HepG2 (cell line): Measurements from ENCODE around the gene LRTM2.

Source experiments
- MYC ChIP-seq: sonication (generic); formaldehyde crosslinking; IDR thresholded peaks from 2 replicates; pipeline ENCODE4 v1.9.0; 2021; ENCODE audit warnings: missing genetic modification reagents, borderline replicate concordance
- NONO ChIP-seq, 2 experiments: fragments of 450-650 bp in 1 of 2; sonication (generic) in 1 of 2; formaldehyde crosslinking in 1 of 2; IDR thresholded peaks in 1 of 2; conservative IDR thresholded peaks in 1 of 2; 2 replicates each; pipeline versions ENCODE4 v1.6.1 to v1.8.0; 2017 to 2022; ENCODE audit warnings: mild to moderate bottlenecking in 1 of 2, missing genetic modification reagents in 1 of 2, moderate library complexity in 1 of 2
- ZFP36L1 ChIP-seq: sonication (generic); formaldehyde crosslinking; IDR thresholded peaks from 2 replicates; pipeline ENCODE4 v1.8.0; 2022; ENCODE audit warnings: mild to moderate bottlenecking, missing genetic modification reagents, moderate library complexity
- ZNF430 ChIP-seq: sonication (generic); formaldehyde crosslinking; IDR thresholded peaks from 2 replicates; pipeline ENCODE4 v1.9.0; 2021; ENCODE audit warnings: mild to moderate bottlenecking, missing genetic modification reagents
- ZNF768 ChIP-seq: sonication (generic); formaldehyde crosslinking; IDR thresholded peaks from 2 replicates; pipeline ENCODE4 v1.4.0; 2020; ENCODE audit warnings: missing genetic modification reagents
- TF ChIP-seq, protein P1 (sequence below): sonication (generic); formaldehyde crosslinking; IDR thresholded peaks from 2 replicates; pipeline ENCODE4 v1.5.0; 2020; ENCODE audit warnings: mild to moderate bottlenecking, missing genetic modification reagents, moderate library complexity
- TF ChIP-seq, protein P2 (sequence below): IDR thresholded peaks from 2 replicates; pipeline ENCODE4 v1.6.1; 2012; ENCODE audit warnings: inconsistent platforms
- TF ChIP-seq, protein P3 (sequence below): sonication (generic); formaldehyde crosslinking; IDR thresholded peaks from 2 replicates; pipeline ENCODE4 v1.5.0; 2020; ENCODE audit warnings: missing genetic modification reagents

DNA sequence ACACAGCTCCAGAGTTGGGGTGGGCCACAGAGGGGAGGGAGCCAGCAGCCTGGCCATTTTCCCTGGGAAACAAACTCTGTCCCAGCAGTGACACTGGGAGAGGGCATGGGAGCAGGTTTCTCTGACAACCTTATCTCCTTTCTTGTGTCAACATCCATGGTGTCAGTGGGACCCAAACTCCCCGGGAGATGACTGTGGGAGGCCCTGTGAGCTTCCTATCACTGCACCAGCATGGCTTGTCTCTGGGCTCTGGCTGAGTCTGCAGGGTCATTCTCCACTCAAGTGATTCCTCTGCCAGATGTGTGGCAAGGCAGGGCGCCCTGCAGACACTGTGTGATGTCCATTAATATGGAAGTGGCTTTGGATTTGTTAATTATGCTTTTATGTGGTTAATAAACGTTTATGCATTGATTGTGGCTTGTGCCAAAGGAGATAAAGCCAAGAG is 10.1 kb downstream of the LRTM2 start:
- TF ChIP-seq, protein P1, sequence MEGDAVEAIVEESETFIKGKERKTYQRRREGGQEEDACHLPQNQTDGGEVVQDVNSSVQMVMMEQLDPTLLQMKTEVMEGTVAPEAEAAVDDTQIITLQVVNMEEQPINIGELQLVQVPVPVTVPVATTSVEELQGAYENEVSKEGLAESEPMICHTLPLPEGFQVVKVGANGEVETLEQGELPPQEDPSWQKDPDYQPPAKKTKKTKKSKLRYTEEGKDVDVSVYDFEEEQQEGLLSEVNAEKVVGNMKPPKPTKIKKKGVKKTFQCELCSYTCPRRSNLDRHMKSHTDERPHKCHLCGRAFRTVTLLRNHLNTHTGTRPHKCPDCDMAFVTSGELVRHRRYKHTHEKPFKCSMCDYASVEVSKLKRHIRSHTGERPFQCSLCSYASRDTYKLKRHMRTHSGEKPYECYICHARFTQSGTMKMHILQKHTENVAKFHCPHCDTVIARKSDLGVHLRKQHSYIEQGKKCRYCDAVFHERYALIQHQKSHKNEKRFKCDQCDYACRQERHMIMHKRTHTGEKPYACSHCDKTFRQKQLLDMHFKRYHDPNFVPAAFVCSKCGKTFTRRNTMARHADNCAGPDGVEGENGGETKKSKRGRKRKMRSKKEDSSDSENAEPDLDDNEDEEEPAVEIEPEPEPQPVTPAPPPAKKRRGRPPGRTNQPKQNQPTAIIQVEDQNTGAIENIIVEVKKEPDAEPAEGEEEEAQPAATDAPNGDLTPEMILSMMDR (CRISPR knock-in tag) = no peak
- no peak for TF ChIP-seq ZNF430 (CRISPR knock-in tag)
- TF ChIP-seq NONO (IDR thresholded peaks at IDR 0.05) = no peak
- TF ChIP-seq NONO (CRISPR knock-in tag; conservative IDR thresholded peaks at IDR 0.05) = no peak
- no peak for TF ChIP-seq MYC (CRISPR knock-in tag)
- TF ChIP-seq, protein P2, sequence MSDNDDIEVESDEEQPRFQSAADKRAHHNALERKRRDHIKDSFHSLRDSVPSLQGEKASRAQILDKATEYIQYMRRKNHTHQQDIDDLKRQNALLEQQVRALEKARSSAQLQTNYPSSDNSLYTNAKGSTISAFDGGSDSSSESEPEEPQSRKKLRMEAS = no peak
- TF ChIP-seq, protein P3, sequence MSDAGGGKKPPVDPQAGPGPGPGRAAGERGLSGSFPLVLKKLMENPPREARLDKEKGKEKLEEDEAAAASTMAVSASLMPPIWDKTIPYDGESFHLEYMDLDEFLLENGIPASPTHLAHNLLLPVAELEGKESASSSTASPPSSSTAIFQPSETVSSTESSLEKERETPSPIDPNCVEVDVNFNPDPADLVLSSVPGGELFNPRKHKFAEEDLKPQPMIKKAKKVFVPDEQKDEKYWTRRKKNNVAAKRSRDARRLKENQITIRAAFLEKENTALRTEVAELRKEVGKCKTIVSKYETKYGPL (CRISPR knock-in tag) = no peak
- no peak for TF ChIP-seq ZFP36L1 (CRISPR knock-in tag)
- TF ChIP-seq ZNF768 = no peak
